GM21576 (cell line): ENCODE results near the gene SLC16A13.
"Not testable (repeated sequence)": the region's sequence is repeated elsewhere in the genome, so short reads cannot be mapped to it uniquely, and the experiment has no call there.

Experiments
- ATAC-seq: cut with Tn5 transposase; IDR thresholded peaks from one replicate; pipeline ENCODE4 v1.9.1; 2021; ENCODE audit warnings: mild to moderate bottlenecking, moderate library complexity; ENCODE audit not compliant: unreplicated experiment

SLC16A13 gene

GRCh38 chr17:7058831-7059447 lies 23.1 kb downstream of the SLC16A13 start:
- ATAC-seq = no peak

DNA sequence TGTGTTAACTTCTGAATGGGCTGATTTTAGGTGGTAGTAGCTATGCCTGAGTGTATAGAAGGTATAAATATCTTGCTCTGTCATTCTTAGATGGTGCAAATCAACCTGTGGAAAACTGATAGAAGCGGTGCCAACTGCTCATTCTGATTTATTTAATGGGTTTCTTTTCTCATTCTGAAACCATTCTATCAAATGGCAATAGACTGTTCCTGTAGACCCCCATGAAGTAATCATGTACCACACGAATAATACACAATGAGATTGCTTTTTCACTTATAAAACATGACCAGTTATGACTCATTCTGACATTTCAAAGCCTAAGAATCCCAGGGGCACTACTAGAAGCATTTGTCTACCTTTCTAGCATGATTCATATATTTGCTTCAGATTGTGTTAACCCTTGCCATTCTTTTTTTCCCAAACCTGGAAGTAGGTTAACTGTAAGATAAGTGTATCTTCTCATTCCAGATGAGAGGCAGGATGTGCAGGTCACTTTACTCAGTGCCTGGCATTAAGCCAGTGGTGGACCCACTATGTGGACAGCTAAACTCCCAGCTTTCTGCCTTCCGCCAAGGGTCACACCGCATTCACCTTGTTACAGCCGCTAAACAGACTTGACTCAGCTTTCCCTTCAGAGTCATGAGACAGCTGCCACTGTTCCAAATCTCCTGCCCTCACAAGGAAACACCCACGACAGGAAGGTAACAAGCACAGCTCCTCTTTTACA lies 24.5 kb downstream of the SLC16A13 start:
- ATAC-seq = no peak

GRCh38 chr17:7063518-7064094 lies 27.8 kb downstream of the SLC16A13 start:
- no peak for ATAC-seq

GRCh38 chr17:7064261-7064660 lies 28.4 kb downstream of the SLC16A13 start:
- ATAC-seq = no peak

GRCh38 chr17:7067198-7067597 lies 31.4 kb downstream of the SLC16A13 start:
- ATAC-seq = no peak

GRCh38 chr17:7068268-7068667 lies 32.5 kb downstream of the SLC16A13 start:
- no peak for ATAC-seq

GRCh38 chr17:7070712-7071111 lies 34.9 kb downstream of the SLC16A13 start:
- ATAC-seq = no peak

DNA sequence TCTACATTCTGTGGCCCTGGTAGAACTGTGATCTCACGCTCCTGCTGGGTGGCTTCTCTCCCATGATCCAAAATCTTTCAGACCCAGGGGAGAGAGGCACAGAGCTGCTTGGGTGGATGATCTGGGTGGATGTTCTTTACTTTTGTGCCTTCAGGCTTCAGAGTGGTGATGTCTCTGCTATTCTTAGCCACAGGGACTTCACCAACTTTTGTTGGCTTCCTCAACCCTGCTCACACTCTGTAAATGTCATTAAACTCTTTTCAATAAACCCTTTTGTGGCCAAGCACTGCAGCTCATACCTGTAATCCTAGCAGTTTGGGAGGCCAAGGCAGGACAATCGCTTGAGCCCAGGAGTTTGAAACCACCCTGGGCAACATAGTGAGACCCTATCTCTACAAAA lies 36.6 kb downstream of the SLC16A13 start:
- ATAC-seq = no peak

- no peak for ATAC-seq
Measured at GRCh38 chr17:7074931-7075330, 39.1 kb downstream of the SLC16A13 start.

- no peak for ATAC-seq
Measured at GRCh38 chr17:7077911-7078546, 42.2 kb downstream of the SLC16A13 start.

- ATAC-seq = no peak
Measured at GRCh38 chr17:7078711-7079110, 42.9 kb downstream of the SLC16A13 start.

GRCh38 chr17:7079581-7080455 lies 44.0 kb downstream of the SLC16A13 start, which contains the start of gene CLEC10A:
TSS of gene CLEC10A (minus strand) at chr17:7080251. CDS start at chr17:7078812, 1,439 bp downstream.
- ATAC-seq = no peak

DNA sequence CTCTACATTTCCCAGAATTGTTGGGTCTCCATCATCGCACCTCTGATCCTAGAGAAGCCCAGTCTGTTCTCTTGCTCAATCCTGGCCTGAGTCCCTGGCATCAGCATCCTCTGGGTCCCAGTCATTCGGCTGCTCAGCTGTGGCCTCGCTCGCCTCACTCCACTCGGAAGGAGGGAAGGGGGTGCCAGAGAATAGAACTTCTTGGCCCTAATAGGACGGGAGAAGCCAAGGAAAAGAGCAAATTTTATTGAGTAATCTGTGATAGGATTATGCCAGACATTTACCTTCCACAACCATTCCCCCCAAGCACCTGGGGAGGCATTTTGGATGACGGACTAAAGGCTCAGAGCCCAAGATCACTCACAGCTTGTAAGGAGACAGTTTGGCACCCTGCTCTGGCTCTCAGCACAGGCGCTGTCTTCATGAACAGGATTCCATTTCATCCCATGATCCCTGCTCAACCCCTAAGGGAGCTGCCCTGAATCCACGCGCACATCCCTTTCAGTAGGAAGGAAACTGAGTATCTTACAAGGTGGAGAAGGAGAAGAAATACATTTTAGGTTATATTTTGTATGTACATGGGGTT lies 44.7 kb downstream of the SLC16A13 start:
- no peak for ATAC-seq

DNA sequence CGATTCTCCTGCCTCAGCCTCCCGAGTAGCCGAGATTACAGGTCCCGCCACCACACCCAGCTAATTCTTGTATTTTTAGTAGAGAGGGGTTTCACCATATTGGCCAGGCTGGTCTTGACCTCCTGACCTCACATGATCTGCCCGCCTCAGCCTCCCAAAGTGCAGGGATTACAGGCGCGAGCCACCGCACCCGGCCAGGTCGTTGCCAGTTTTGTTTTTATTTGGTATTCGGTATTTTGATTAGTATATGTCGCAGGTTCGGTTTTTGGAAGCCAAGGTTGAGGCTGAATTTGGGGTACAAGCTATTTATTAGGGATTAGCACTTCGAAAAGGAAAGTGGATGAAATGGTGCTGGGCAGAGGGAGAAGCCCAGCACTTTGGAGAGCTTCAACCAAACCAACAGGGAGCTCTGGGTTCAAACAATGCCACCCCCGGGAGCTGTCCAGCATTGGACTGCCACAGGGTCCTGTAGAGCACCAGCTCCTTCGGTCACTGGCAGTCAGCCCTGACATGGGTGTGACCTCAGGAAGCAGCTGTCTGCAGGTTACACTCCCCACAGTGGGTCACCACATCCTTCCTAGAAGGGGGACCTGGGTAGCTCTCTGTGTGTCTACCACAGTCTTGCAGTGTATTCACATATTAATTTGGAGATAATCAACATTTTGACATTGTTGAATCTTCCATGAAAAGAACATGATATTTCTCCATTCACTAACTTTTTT lies 45.7 kb downstream of the SLC16A13 start:
- ATAC-seq = no peak

DNA sequence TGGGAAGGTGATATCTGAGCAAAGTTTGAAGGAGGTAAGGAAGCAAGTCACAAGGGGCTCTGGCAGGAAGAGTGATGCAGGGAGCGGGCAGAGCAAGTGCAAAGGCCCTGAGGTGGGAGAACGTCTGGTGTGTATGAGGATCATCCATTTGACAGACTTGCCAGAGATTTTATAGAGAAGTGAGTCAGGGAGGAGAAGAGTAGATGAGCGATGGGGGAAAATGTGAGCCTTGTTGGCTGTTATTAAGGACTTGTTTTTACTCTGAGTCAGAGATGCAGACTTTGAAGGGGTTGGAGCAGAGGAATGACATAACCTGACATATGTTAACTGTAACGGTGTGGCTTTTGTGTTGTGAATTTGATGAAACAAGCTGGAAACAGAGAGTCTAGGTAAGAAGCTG lies 47.8 kb downstream of the SLC16A13 start:
- no peak for ATAC-seq

DNA sequence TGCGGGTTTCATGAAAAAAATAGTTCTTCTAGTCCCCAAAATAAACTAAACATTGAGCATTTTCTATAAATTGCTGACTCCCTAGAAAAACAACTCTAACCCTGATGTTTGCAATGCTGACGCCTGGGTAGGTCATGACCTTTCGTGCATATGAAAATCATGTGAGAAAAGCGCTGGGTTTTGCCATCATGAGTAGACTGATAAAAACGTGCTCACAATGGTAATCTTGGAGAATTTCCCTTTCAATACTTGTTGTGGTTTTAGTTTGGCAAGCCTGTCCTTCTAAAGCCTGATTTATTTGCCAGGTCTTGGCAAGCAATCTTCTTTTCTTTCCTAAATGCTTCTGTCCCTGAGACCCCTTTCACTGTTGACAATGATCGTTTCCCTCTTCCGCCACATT lies 48.3 kb downstream of the SLC16A13 start:
- no peak for ATAC-seq

DNA sequence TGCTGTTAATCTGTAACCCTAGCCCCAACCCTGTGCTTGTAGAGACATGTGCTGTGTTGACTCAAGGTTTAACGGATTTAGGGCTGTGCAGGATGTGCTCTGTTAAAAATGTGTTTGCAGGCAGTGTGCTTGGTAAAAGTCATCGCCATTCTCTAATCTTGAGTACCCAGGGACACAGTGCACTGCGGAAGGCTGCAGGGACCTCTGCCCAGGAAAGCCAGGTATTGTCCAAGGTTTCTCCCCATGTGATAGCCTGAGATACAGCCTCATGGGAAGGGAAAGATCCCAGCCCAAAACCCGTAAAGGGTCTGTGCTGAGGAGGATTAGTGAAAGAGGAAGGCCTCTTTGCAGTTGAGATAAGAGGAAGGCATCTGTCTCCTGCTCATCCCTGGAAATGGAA lies 52.6 kb downstream of the SLC16A13 start:
- not testable (repeated sequence) for ATAC-seq

- not testable (repeated sequence) for ATAC-seq
Measured at GRCh38 chr17:7089570-7089969, 53.8 kb downstream of the SLC16A13 start.
